Colonic mucosa (tissue), 4 donors: ENCODE results near the gene OR4S2. TPM values are rescaled to one million over a fixed set of nuclear protein-coding genes. Genes with fewer than 3 reads are reported as not detected.

Source experiments
- DNase-seq: peaks from one replicate; pipeline ENCODE4 v3.0.0-alpha.2; 2020
- H3K27ac ChIP-seq: fragments of 200-600 bp; one replicate; pipeline ENCODE4 v1.8.0; 2021
- H3K27me3 ChIP-seq: fragments of 200-600 bp; one replicate; pipeline ENCODE4 v1.8.0; 2021
- H3K36me3 ChIP-seq: fragments of 200-600 bp; one replicate; pipeline ENCODE4 v1.8.0; 2021
- H3K4me1 ChIP-seq: fragments of 200-600 bp; one replicate; pipeline ENCODE4 v1.8.0; 2021; ENCODE audit warnings: mild to moderate bottlenecking
- H3K4me3 ChIP-seq: fragments of 200-600 bp; one replicate; pipeline ENCODE4 v1.8.0; 2021
- H3K9ac ChIP-seq, 2 donors: one replicate each; pipeline ENCODE4 v1.7.0; 2013; ENCODE audit warnings: control low read depth in 2 of 2, low read depth in 2 of 2, low read length in 2 of 2
- H3K9me3 ChIP-seq: fragments of 200-600 bp; one replicate; pipeline ENCODE4 v1.8.0; 2021
- intact Hi-C: fragments of 100-400 bp; cut with DNase I; formaldehyde crosslinking; loops from one replicate; pipeline ENCODE4 v1.14.1; 2022
- total RNA-seq, 2 donors: library from RNA; stranded (reverse); fragmentation: NEBNext Ultra II Directional in 1 of 2; extraction: Animal tissue kit (Norgen Biotek cat#: 25700) in 1 of 2; gene quantifications; one replicate each; pipeline ENCODE4 v1.2.1, GENCODE V29; 2021
- TF ChIP-seq, protein P1 (sequence below): fragments of 200-600 bp; IDR thresholded peaks from one replicate; pipeline ENCODE4 v1.8.0; 2022; ENCODE audit warnings: antibody characterized with exemption, mild to moderate bottlenecking
- donor health status: healthy.
- donor health status: DM: no; HTN: no; CAD: no.
- donor health status: DM: no; HTN: no; CAD: no.

OR4S2 gene, protein sequence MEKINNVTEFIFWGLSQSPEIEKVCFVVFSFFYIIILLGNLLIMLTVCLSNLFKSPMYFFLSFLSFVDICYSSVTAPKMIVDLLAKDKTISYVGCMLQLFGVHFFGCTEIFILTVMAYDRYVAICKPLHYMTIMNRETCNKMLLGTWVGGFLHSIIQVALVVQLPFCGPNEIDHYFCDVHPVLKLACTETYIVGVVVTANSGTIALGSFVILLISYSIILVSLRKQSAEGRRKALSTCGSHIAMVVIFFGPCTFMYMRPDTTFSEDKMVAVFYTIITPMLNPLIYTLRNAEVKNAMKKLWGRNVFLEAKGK
- not detected for total RNA-seq

- H3K4me3 ChIP-seq, result no peak within 1 kb of the TSS
- no peaks in the 10 kb centered on the region for H3K27me3 ChIP-seq
- no peaks in the 10 kb centered on the region for H3K9me3 ChIP-seq
- intact Hi-C loops, result no loop called here
- H3K9ac ChIP-seq, result no peak within 1 kb of the TSS
- no peaks in the 10 kb centered on the region for H3K4me1 ChIP-seq
- no peaks in the 10 kb centered on the region for H3K36me3 ChIP-seq
- TF ChIP-seq, protein P1, sequence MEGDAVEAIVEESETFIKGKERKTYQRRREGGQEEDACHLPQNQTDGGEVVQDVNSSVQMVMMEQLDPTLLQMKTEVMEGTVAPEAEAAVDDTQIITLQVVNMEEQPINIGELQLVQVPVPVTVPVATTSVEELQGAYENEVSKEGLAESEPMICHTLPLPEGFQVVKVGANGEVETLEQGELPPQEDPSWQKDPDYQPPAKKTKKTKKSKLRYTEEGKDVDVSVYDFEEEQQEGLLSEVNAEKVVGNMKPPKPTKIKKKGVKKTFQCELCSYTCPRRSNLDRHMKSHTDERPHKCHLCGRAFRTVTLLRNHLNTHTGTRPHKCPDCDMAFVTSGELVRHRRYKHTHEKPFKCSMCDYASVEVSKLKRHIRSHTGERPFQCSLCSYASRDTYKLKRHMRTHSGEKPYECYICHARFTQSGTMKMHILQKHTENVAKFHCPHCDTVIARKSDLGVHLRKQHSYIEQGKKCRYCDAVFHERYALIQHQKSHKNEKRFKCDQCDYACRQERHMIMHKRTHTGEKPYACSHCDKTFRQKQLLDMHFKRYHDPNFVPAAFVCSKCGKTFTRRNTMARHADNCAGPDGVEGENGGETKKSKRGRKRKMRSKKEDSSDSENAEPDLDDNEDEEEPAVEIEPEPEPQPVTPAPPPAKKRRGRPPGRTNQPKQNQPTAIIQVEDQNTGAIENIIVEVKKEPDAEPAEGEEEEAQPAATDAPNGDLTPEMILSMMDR, result no peak
- no peak within 1 kb of the TSS for H3K27ac ChIP-seq
- no peak for DNase-seq
These were observed at the start of gene OR4S2 for GRCh38 chr11:55648027-55648426. Gene OR4S2, plus strand, starts transcription at chr11:55648327. Its CDS starts 2,577 bp downstream, at chr11:55650904.

- H3K9me3 ChIP-seq, result no peaks in the 10 kb centered on the region
- intact Hi-C loops, result no loop called here
- no peak within 1 kb of the TSS for H3K9ac ChIP-seq
- H3K27ac ChIP-seq, result no peak within 1 kb of the TSS
- TF ChIP-seq, protein P1, result no peak
- no peaks in the 10 kb centered on the region for H3K4me1 ChIP-seq
- DNase-seq, result no peak
- H3K36me3 ChIP-seq, result no peaks in the 10 kb centered on the region
- H3K27me3 ChIP-seq, result no peaks in the 10 kb centered on the region
- H3K4me3 ChIP-seq, result no peak within 1 kb of the TSS
These were observed 40.6 kb upstream of the OR4S2 start, which contains the start of gene OR4C11 for GRCh38 chr11:55607545-55607944. Gene OR4C11, minus strand, starts transcription at chr11:55607645. Its CDS starts 3,272 bp downstream, at chr11:55604373.

DNA sequence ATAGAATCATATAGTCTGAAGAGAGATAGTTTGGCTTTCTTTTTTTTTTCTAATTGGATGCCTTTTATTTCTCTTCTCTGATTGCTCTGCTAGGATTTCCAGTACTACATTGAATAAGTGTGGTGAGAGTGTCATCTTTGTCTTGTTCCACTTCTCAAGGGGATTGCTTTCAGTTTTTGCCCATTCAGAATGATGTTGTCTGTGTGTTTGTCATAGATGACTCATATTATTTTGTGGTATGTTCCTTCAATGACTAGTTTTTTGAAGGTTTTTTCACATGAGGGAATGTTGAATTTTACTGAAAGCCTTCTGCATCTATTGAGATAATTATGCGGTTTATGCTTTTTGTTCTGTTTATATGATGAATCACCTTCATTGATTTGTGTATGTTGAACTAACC, 23.6 kb upstream of the OR4S2 start:
- Histone ChIP-seq H3K27ac (no peak overlapping the region), H3K9me3 (no peaks in the 10 kb centered on the region), H3K27me3 (no peaks in the 10 kb centered on the region), H3K9ac (no peak overlapping the region), H3K4me1 (no peaks in the 10 kb centered on the region), H3K36me3 (no peaks in the 10 kb centered on the region), H3K4me3 (no peak overlapping the region)
- TF ChIP-seq, protein P1, result no peak
- no peak for DNase-seq
- intact Hi-C loops, result no loop called here

DNA sequence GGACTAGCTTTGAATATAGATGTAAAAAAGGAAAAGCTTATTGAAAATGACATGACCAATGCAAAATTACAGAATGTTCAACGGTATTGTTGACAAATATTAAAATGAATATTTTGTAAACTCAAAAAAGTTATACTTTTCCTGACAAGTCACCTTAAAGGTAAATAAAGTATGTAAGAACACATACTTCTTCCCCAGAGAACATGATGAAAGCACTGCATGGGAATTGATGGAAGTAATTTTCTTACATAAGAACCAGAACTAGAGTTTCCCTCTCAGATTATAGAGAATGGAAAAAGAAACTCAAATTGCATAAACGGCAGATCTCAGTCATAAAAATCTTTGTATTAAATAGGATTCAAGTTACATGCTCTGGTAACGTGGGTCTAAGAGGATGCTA, 13.3 kb upstream of the OR4S2 start, which contains the start of gene OR4P4:
Gene OR4P4, plus strand, starts transcription at position 301 of the 400 bp plus-strand sequence.
- intact Hi-C loops, result no loop called here
- no peak for DNase-seq

GRCh38 chr11:55652560-55652959, 4.4 kb downstream of the OR4S2 start:
- Histone ChIP-seq H3K27me3 (no peaks in the 10 kb centered on the region), H3K9ac (no peak overlapping the region), H3K9me3 (no peaks in the 10 kb centered on the region), H3K4me3 (no peak overlapping the region), H3K4me1 (no peaks in the 10 kb centered on the region), H3K36me3 (no peaks in the 10 kb centered on the region), H3K27ac (no peak overlapping the region)
- TF ChIP-seq, protein P1, result no peak
- intact Hi-C loops, result no loop called here
- no peak for DNase-seq

More for the DNA sequence above, 13.3 kb upstream of the OR4S2 start, which contains the start of gene OR4P4:
- TF ChIP-seq, protein P1, result no peak
- Histone ChIP-seq H3K4me1 (no peaks in the 10 kb centered on the region), H3K27ac (no peak within 1 kb of the TSS), H3K4me3 (no peak within 1 kb of the TSS), H3K9ac (no peak within 1 kb of the TSS), H3K36me3 (no peaks in the 10 kb centered on the region), H3K9me3 (no peaks in the 10 kb centered on the region), H3K27me3 (no peaks in the 10 kb centered on the region)
